SK-MEL-5 (cell line): ENCODE measurements around the gene ZSCAN5B. TPM values are rescaled to one million over a fixed set of nuclear protein-coding genes. Genes with fewer than 3 reads are reported as not detected.

Source experiments
- total RNA-seq: library from RNA; depleted of rRNA; stranded (reverse); fragments of >200 nt; shearing (Covaris generic); gene quantifications from 2 replicates; pipeline ENCODE4 v1.2.3, GENCODE V29; 2014; rRNA removed

ZSCAN5B gene
- total RNA-seq, 1 experiment from 2014 or later: not detected

Other genes with a start within 250 kb of the ZSCAN5B start
- gene NLRP8, start 250.0 kb downstream of the ZSCAN5B start, total RNA-seq: not detected in 2 replicates
- gene NLRP5, start 211.0 kb downstream of the ZSCAN5B start, total RNA-seq: not detected in 2 replicates
- 30.4 and 31.7 TPM in 2 replicates for gene ZNF787, start 76.5 kb downstream of the ZSCAN5B start, total RNA-seq
- gene ZNF444, start 56.5 kb downstream of the ZSCAN5B start, total RNA-seq: 8.0 and 14.6 TPM in 2 replicates
- not detected in 2 replicates for gene GALP, start 21.8 kb downstream of the ZSCAN5B start, total RNA-seq
- gene ZSCAN5C, start 4.5 kb upstream of the ZSCAN5B start, total RNA-seq: not detected in 2 replicates
- gene EDDM13, start 75.0 kb upstream of the ZSCAN5B start, total RNA-seq: not detected in 2 replicates
- gene ZSCAN5A, start 117.1 kb upstream of the ZSCAN5B start, total RNA-seq: 5.4 TPM in 2 replicates
- gene ZNF582, start 195.8 kb upstream of the ZSCAN5B start, total RNA-seq: 0.77 and 1.6 TPM in 2 replicates
- gene ZNF583, start 206.5 kb upstream of the ZSCAN5B start, total RNA-seq: 1.2 and 2.3 TPM in 2 replicates